OCI-M1 (cell line): Measurements from ENCODE around the gene EDIL3.
"Not testable (repeated sequence)": the region's sequence is repeated elsewhere in the genome, so short reads cannot be mapped to it uniquely, and the experiment has no call there.

Source experiments
- DNase-seq: peaks from one replicate; lab custom pipeline; 2025; lab: John Stamatoyannopoulos, UW

Gene EDIL3

DNA sequence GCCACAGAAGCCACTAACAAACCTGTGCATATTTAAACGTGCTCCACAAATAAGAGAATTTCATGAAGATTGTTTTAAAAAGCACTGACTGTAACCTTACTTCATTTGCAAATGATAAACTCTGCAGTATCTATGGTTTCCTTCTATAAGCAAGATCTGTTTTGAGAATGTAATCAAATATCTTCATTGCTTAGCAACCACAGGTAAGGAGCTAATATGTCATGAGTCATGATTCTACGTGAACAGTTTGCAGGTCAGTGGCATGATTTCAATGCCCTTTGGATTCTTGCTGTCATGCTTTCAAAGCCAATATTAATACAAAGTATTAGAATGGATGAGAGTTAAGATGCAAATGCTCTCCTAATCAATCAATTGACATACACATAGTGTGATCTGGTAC lies 325.0 kb downstream of the EDIL3 start:
- no peak for DNase-seq

DNA sequence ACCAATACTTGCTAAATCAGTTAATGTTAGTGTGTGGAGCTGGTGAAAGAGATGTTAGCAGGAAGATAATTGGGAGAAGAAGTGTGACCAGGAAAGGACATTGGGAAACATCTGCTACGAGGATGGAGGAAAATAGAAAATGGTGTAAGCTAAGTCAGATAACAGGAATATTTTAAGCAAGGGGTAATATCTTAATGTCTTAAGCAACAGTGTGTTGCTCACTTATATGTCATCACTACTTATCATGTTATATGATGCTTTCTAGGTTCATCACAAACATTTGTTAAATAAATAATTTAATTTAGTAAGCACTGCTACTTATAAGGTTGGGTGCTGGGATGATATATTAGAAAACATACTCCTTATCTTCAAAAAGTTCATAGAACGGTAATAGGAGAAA lies 326.1 kb downstream of the EDIL3 start:
- no peak for DNase-seq

GRCh38 chr5:84057211-84057610 lies 327.5 kb downstream of the EDIL3 start:
- no peak for DNase-seq

- DNase-seq, result no peak
These were observed 338.7 kb downstream of the EDIL3 start for GRCh38 chr5:84045964-84046363.

DNA sequence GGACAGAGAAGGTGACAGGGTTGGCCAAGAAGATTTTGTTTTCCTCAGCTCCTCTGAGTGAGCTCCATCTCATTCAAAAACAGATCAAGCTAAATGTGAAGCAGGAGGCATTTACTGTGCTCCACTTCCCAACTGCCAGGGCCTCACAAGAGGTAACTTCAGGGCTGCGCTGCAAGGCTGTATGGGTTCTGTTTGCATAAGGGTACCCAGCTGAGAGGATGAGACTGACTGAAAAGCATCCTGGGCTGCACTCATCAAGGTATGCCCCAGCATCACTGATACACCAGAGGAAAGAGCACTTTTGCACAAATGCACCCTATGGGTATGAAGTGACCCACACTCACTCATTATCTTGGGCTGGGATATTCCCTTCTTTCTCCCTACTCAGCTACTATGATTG lies 347.8 kb downstream of the EDIL3 start:
- no peak for DNase-seq

DNA sequence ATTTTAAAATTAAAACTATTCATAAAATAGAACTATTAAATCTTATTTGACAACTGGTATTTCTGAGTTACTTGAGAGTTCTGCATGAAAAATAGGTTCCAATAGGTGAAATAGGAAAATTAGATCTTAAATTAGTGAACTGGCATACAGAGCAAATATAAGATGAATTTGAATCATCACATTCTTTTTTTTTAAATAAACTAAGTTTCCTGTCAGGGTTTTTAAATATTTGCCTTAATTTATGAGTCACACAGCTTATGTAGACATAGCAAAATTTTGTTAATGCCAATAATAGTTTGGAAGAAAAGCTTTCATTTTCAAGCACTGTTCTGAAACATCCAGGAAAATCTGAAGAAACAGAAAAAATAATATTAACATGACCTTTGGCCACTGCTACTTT lies 352.4 kb downstream of the EDIL3 start:
- no peak for DNase-seq

GRCh38 chr5:84028093-84028492 lies 356.6 kb downstream of the EDIL3 start:
- DNase-seq, result no peak

DNA sequence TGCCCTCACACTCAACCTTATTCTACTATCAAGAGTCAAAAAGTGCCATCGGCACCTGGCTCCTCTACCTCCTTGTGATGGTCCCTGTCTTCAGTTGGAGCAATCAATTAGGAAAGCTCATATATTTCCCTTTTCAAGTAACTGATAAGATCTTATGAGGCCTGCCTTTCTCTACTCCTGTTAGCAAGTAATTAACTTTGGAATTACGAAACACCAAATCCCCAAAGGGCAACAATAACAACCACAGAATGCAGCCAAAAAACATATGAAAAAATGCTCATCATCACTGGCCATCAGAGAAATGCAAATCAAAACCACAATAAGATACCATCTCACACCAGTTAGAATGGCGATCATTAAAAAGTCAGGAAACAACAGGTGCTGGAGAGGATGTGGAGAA lies 366.2 kb downstream of the EDIL3 start:
- not testable (repeated sequence) for DNase-seq

DNA sequence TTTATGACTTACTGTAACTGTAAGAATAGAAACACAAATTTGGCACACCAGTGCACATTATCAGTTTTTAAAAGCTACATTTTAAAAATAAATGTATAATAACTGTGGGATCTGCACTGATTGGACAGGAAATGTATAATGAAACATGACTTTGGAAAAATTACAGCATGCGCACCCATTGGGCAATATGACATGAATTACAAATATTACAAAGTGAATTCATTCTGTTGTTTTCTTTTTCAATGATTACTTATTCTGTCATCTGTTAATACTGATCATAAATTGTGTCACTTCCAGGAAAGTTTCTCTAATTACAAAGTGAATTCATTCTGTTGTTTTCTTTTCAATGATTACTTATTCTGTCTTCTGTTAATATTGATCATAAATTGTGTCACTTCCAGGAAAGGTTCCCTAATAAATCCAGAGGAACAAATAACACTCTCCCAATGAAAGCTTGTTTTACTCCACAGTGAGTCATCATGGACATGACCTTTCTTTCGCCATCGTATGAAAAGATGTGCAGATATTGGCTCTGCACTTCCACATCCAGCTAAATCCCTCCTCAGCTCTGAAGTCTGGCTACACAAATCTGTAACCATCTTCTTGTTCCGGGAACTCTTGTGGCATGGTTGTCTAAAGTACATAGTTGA lies 367.0 kb downstream of the EDIL3 start:
- no peak for DNase-seq

- DNase-seq, result no peak
These were observed 368.6 kb downstream of the EDIL3 start for GRCh38 chr5:84016085-84016484.

- no peak for DNase-seq
These were observed 369.7 kb downstream of the EDIL3 start for GRCh38 chr5:84014966-84015365.

- DNase-seq, result no peak
These were observed 390.9 kb downstream of the EDIL3 start for GRCh38 chr5:83993803-83994202.

DNA sequence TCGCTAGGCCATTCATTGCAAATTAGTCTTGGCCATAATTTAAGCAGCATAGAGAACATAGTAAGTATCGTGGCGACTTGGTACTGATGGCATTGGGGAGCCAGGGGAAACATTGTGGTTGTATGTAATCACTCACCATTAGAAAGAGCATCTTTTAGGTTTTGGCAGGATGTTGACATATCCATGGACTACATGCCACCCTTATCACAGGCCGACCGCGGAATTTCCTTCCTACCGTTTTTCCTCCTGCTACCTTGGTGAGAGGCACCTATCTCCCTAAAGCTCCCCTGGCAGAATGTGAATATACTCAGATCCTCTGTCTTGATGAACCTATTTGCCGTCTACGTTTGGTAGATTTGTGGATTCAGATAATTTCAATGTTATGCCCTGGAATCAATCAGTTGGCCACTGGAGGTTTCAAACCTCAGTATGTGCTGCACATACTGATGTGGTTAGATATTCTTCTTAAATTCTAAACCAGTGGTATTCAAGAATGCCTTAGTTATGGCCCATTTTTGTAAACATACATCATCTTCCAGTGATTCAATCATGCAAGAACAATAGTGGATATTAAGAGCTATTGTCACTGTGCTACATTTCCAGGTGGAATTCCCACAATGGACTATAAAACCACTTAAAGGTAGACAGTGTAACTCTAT lies 393.0 kb downstream of the EDIL3 start:
- no peak for DNase-seq

DNA sequence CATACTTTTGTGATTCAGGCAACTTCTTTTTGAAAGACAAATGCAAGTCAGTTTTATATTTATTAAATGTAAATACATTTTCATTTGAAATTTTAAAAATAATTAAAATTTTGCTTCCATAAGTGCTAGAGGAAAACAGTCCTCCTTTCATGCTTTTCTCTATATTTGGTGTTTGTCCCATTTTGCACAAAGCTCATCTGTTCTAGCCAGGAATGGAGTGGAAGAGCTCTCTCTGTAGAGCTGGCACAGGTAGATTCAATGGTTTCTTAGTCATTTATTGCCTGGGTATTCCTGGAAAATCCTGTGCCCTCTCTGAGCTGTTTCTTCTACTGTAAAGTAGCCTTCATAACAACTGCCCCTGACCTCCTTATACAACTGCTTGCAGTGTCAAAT lies 396.4 kb downstream of the EDIL3 start:
- no peak for DNase-seq

DNA sequence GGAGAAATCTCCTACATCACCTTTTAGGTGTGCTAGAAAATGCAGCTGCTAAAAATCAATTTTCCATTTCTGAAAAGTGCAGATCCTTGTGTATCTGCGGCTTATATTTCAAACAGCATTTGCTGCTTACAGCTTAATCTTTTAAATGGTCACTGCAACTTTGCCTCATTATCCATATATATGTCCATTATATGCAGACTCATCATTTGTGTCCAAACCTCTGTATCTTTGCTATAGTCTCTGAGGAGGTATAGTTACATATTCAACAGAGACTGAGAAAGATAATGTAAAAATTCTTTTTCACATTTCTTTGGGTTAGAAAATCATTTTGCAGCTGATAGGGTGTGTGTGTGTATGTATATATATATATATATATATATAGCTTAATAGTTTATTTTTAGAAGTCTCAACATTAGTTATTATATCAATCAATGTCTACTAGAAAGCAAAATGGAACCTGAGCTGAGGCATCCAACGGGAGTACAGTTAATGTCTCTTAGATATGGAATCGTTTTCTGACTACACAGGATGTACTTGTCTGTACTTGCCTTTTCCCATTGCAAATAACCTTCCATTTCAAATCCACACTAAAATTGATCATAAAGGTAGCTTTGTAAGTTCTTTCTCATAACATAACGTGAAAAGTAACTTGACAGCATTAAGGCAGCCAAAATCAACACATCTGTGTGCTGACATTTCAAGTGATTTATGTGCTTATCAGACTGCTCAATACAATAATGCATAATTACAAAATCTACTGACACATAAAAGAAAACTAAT lies 397.0 kb downstream of the EDIL3 start:
- no peak for DNase-seq

- no peak for DNase-seq
These were observed 400.8 kb downstream of the EDIL3 start for GRCh38 chr5:83983852-83984251.

DNA sequence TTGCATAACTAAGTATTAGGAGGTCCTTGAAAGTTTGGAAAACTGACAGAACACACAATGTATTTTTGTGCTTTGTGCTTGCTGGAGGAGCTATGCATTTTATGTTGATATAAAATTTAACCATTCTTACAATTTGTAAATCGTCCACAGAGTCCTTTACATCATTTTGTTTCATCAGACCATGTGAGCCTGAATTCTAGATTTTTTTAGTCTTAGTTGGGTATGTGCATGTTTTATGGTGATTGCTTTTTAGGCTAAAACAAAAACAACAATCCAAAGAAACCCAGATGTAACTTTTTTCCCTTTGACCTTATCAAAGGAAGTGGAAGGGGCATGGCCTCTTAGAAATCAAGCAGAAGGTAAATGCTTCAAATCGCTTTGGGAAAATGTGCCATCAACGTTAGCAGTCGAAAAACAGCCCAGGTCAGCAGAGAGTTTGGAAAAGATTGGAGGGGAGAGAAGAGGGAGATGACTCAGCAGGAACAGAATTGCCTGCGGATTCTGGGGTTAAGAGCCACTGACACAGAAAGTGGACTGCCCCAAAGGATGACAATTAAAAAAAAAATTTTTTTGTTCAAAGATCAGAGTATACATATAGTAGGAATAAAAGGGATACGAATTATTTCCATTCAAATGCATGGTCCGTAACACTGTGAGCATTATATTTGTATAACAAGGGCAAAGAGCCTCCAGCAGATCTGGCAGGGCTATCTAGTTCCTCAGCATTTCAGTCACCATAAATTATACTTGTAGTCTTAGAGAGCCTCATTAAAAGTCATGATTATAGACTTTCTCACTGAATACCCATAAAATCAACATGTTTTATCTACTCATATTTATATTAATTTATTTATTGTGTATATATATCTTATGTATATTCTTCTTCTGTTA lies 410.5 kb downstream of the EDIL3 start:
- DNase-seq, result peak; percentile 33

GRCh38 chr5:83972909-83973308 lies 411.8 kb downstream of the EDIL3 start:
- DNase-seq, result no peak

DNA sequence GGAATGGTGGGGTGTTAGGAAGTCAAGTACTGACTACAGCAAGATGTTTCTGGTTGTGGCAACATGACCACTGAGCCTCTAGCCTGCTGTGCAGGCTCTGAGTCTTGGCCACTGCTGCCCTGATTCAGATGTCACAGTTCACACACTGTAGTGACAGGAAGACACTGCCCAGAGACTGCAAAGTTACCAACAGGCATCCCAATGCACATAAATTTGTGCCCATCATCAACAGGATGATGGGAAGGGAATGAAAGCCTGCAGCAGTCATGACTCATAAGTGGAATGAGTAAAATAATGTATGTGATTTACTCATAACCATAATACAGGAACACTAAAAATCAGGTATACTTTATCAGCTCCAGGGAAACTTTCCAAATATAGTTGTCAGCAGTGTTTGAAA lies 412.4 kb downstream of the EDIL3 start:
- DNase-seq, result no peak

DNA sequence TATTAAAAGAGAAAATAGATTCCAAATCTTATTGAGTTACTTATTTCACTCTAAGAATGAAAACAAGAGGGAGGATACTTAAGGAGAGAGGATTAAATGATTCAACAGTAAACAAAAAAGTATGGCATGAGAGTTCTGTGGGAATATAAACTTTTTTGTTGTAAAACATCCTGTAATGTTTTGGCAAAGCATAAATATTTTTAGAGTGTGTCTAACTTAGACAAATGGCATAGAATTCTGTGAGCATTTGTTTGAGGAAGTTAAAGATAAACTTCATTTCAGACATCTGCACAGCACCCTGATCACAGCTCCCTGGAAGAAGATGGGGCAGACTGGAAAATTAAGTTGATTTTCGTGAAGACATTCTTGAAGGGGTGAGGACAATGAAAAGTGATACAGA lies 417.3 kb downstream of the EDIL3 start:
- DNase-seq, result peak; percentile 7

DNA sequence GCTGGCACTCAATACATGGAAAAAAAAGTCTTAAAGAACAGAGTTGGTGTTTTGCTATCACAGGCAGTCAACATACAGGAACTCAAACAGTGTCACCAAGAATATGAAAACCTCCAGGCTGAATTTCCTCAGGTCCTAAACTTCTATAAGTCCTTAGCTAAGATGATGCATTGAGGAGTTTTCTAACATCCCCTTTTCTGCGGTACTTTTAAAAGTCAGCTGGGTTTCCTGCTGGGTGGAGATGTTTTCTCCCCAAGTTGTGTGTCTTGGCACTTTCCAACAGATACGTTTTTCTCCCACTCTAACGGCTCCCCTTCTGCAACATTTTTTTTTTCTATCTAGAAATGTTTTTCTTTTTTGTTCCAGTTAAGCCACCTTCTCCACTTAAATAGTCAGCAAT lies 419.2 kb downstream of the EDIL3 start:
- DNase-seq, result no peak

DNA sequence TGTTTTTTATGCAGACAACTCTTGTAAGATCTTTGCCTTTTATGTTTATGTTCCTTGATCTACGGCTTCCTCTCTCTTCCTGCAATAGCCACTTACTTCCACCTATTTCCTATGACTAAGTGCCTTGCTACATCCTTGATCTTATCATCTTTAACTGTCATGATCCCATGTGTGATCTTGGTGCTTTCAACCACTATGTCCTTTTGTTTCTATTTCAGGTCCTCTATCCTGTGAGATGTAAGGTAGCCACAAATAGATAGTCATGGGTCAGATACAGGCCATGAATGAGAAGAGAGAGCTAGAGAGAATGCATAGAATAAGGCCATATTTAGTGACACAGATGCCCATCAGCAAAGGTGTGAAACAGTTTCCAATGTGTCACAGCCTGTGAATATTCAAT lies 420.4 kb downstream of the EDIL3 start:
- DNase-seq, result no peak
